ENCODE data around the gene SSH2. TPM values are rescaled to one million over a fixed set of nuclear protein-coding genes. Genes with fewer than 3 reads are reported as not detected.

The SSH2 gene
- total RNA-seq, 1 experiment from 2014 or later: 8.5 TPM

- ATAC-seq: no peak
- intact Hi-C loops (cut with micrococcal nuclease): no loop called here
- H3K27ac ChIP-seq (ENCODE audit: low read length): no peak overlapping the region
- BruUV-seq (replicated peaks): TSS peak; percentile 24
- H3F3A ChIP-seq (ENCODE audit: low read length, unreplicated experiment): no peaks in the 10 kb centered on the region
- H4K20me1 ChIP-seq (ENCODE audit: low read length): no peaks in the 10 kb centered on the region
- no peak overlapping the region for H3K9ac ChIP-seq (ENCODE audit: low read length)
- DNase-seq: no peak
- H3K9me3 ChIP-seq (ENCODE audit: low read length): no peaks in the 10 kb centered on the region
- H2AFZ ChIP-seq (ENCODE audit: low read length): no peak overlapping the region
- ChIA-PET CTCF (no interaction called here), POLR2A (ENCODE audit: unreplicated experiment) (no interaction called here)
- TF ChIP-seq CTCF (conservative IDR thresholded peaks at IDR 0.05; ENCODE audit: low read depth, low read length): no peak
- no peak for TF ChIP-seq EZH2phosphoT487 (IDR thresholded peaks at IDR 0.05; ENCODE audit: borderline replicate concordance, low read length)
- no peak for TF ChIP-seq EZH2 (IDR thresholded peaks at IDR 0.05; ENCODE audit: low read length, unreplicated experiment)
- peaks cover 40% of the 10 kb centered on the region for H3K79me2 ChIP-seq (ENCODE audit: low read length)
- no peaks in the 10 kb centered on the region for H3K27me3 ChIP-seq (ENCODE audit: low read length)
- no peak overlapping the region for H3K4me3 ChIP-seq (ENCODE audit: low read length)
- H3K4me1 ChIP-seq (ENCODE audit: insufficient read depth, low read length): peaks cover 22% of the 10 kb centered on the region
- peak overlapping the region; percentile 99; the same call in 1 of the 2 replicates for H3K4me2 ChIP-seq (ENCODE audit: low read length)
- no peaks in the 10 kb centered on the region for H3K36me3 ChIP-seq (ENCODE audit: low read depth, low read length)
- H3K9me2 ChIP-seq (replicated peaks; ENCODE audit: low read length): no peaks in the 10 kb centered on the region
Observed at GRCh38 chr17:29586676-29587469, 343.2 kb downstream of the SSH2 start.

- no peaks in the 10 kb centered on the region for H4K20me1 ChIP-seq (ENCODE audit: low read length)
- no peak for TF ChIP-seq EZH2phosphoT487 (IDR thresholded peaks at IDR 0.05; ENCODE audit: borderline replicate concordance, low read length)
- peak; percentile 34; the same call in 1 of the 2 replicates for TF ChIP-seq CTCF (conservative IDR thresholded peaks at IDR 0.05; ENCODE audit: low read depth, low read length)
- TF ChIP-seq EZH2 (IDR thresholded peaks at IDR 0.05; ENCODE audit: low read length, unreplicated experiment): no peak
- no peak overlapping the region for H3K4me3 ChIP-seq (ENCODE audit: low read length)
- no peaks in the 10 kb centered on the region for H3K36me3 ChIP-seq (ENCODE audit: low read depth, low read length)
- no peak overlapping the region for H3K9ac ChIP-seq (ENCODE audit: low read length)
- intact Hi-C loops (cut with micrococcal nuclease): no loop called here
- BruUV-seq (replicated peaks): no TSS peak
- no peaks in the 10 kb centered on the region for H3F3A ChIP-seq (ENCODE audit: low read length, unreplicated experiment)
- H3K9me2 ChIP-seq (replicated peaks; ENCODE audit: low read length): no peaks in the 10 kb centered on the region
- H2AFZ ChIP-seq (ENCODE audit: low read length): no peak overlapping the region
- H3K27ac ChIP-seq (ENCODE audit: low read length): no peak overlapping the region
- H3K9me3 ChIP-seq (ENCODE audit: low read length): no peaks in the 10 kb centered on the region
- no peak for DNase-seq
- peaks cover 40% of the 10 kb centered on the region for H3K79me2 ChIP-seq (ENCODE audit: low read length)
- POLR2A ChIA-PET (ENCODE audit: unreplicated experiment): no interaction called here
- no peak for ATAC-seq
- no peak overlapping the region for H3K4me2 ChIP-seq (ENCODE audit: low read length)
- H3K27me3 ChIP-seq (ENCODE audit: low read length): no peaks in the 10 kb centered on the region
- CTCF ChIA-PET: no interaction called here
- peaks cover 13% of the 10 kb centered on the region for H3K4me1 ChIP-seq (ENCODE audit: insufficient read depth, low read length)
Observed at GRCh38 chr17:29585080-29585751, 344.8 kb downstream of the SSH2 start.

Measured in PC-3 (cell line).